ENCODE data around the gene THUMPD1.

THUMPD1 gene

DNA sequence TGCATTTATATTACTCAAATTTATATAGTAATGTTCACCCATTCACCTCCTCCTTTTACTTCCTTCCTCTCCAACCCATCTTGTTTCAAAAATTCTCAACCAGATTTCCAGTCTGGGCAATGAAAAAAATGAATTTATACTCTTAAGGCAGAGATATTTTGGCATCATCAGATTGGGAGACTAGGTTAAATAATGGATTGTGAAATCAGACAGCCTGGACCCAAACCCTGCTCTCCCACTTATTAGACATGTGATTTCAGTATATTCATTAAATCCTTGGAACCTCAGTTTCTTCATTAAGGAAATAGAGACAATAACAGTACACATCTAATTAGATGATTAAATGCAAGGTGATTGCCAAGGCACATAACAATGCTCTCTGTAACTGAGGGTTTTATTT lies 52.0 kb downstream of the THUMPD1 start:
- no peak for DNase-seq

GRCh38 chr16:20683812-20684211 lies 57.8 kb downstream of the THUMPD1 start:
- no peak for DNase-seq

Data from GDM1 (cell line).